Muscle of leg (tissue), 11 donors: ENCODE results near the gene SLX4IP. TPM values are rescaled to one million over a fixed set of nuclear protein-coding genes. Genes with fewer than 3 reads are reported as not detected.

Experiments
- DNase-seq: peaks from one replicate; pipeline ENCODE4 v3.0.0; 2013
- H3K27ac ChIP-seq: one replicate; pipeline ENCODE4 v1.5.1; 2013; ENCODE audit warnings: mild to moderate bottlenecking, low read length, control low read depth
- H3K27me3 ChIP-seq: one replicate; pipeline ENCODE4 v1.6.1; 2013; ENCODE audit warnings: low read length; ENCODE audit not compliant: control insufficient read depth, insufficient read depth
- H3K36me3 ChIP-seq: one replicate; pipeline ENCODE4 v1.6.1; 2013; ENCODE audit warnings: low read length; ENCODE audit not compliant: control insufficient read depth, insufficient read depth
- H3K4me1 ChIP-seq: one replicate; pipeline ENCODE4 v1.6.1; 2013; ENCODE audit warnings: low read length; ENCODE audit not compliant: control insufficient read depth, insufficient read depth
- H3K4me3 ChIP-seq: one replicate; pipeline ENCODE4 v1.5.1; 2013; ENCODE audit warnings: low read length, control low read depth
- H3K9me3 ChIP-seq: replicated peaks from 2 replicates; pipeline ENCODE4 v1.6.1; 2013; ENCODE audit warnings: low read depth, low read length; ENCODE audit not compliant: control insufficient read depth
- WGBS: methylation state at CpG from one replicate; pipeline ENCODE4 v1.1.5; 2013; ENCODE audit warnings: missing lambda C conversion rate; ENCODE audit not compliant: insufficient coverage; 5-methylcytosine and 5-hydroxymethylcytosine counted together
- polyA plus RNA-seq, 8 donors: library from polyadenylated mRNA; unstranded; fragments of 120-200 nt; gene quantifications; one replicate each; pipeline versions ENCODE4 v1.2.1 to v1.2.3, GENCODE V29; 2013; ENCODE audit warnings: inconsistent platforms in 1 of 8, low replicate concordance in 1 of 8; ENCODE audit not compliant: insufficient read length in 8 of 8, insufficient read depth in 1 of 8
- total RNA-seq: library from RNA; stranded (reverse); fragments of 120-200 nt; gene quantifications from one replicate; pipeline ENCODE4 v1.2.4, GENCODE V29; 2013

The SLX4IP gene
- total and polyA plus RNA-seq, 9 donors: 3.3 to 5.0 (median 4.4) TPM

DNA sequence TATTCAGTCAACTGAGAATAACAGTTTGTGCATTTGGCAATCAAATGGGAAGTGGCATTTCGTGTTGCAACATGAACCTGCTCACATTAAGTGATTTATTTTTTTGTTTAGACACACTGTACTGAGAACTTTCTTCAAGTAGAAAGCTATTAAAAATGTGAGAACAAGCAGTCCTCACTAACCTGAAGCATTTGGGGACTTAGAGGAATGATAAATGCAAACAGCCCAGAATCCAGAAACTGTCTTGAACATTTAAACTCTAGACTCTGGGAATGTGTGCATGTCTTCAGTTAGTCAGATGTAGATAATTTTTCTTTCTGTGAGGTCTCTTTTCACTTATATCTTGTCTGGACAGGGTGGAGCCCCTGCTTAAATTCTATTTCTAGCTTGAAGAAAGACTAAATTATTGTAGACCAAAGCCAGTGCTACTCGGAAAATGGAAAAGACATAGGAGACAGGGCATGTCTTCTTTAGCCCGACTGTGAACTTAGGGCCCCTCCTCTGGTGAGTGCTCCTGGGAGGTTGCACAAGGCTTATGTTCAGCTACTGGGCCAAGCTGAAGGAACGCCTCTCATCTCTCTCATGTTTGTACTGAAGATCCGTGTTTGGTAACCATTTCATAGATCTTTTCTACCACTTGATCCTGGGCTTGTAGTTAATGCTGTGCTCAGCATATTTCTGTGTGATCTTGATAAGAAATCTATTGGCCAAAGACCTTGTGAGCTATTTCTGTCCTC is 70.1 kb downstream of the SLX4IP start:
- Histone ChIP-seq H3K4me1 (peaks cover 31% of the 10 kb centered on the region), H3K4me3 (no peak overlapping the region), H3K27me3 (no peaks in the 10 kb centered on the region), H3K27ac (peak overlapping the region; percentile 80), H3K36me3 (no peaks in the 10 kb centered on the region), H3K9me3 (no peaks in the 10 kb centered on the region)
- DNase-seq: peak; percentile 92
- 21% methylated on average over 2 of the region's 5 CpGs for WGBS

DNA sequence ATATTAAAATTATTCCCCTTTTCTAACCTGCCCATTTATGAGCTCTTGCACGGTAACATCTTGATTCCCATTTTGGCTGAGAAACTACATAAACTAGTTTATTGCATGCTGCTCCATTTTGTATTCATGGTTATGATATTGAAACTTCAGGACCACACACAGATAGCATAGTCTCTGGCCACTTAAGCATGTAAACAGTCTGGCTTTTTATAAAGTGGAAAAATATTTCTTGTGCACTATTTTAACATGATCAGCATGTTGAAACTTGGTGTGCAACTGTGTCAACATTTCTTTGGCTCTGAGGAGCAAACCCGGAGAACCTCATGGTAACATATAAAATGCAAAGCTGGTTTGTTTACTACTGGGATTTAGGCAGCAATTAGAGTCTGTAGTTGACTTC is 70.7 kb downstream of the SLX4IP start:
- no peak overlapping the region for H3K4me3 ChIP-seq
- H3K4me1 ChIP-seq: peaks cover 31% of the 10 kb centered on the region
- H3K27ac ChIP-seq: peak overlapping the region; percentile 80
- no peaks in the 10 kb centered on the region for H3K36me3 ChIP-seq
- no peaks in the 10 kb centered on the region for H3K27me3 ChIP-seq
- peak; percentile 86 for DNase-seq
- no peaks in the 10 kb centered on the region for H3K9me3 ChIP-seq
- 40% methylated on average over 1 of the region's 2 CpGs for WGBS

DNA sequence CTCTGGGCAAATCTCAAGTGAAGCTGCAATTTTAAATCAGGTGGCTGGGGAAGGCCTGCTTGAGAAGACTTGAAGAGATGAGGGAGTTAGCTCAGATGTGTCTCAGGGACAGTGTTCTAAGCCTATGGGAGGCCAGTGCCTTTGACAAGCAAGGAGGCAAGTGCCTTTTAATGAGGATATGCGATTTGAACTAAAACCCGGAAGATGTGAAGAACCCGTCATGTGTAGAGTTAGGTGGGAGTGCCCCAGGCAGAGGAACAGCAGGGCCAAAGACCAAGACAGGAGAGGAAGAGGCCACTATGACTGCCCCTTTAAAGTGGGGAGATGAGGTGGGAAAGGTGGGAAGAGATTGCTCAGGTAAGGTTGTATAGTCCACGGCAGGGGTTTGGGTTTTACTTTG is 71.9 kb downstream of the SLX4IP start:
- WGBS: 93% methylated on average over 3 of the region's 4 CpGs
- no peak overlapping the region for H3K4me3 ChIP-seq
- H3K9me3 ChIP-seq: no peaks in the 10 kb centered on the region
- no peak for DNase-seq
- H3K4me1 ChIP-seq: peaks cover 38% of the 10 kb centered on the region
- no peak overlapping the region for H3K27ac ChIP-seq
- H3K27me3 ChIP-seq: no peaks in the 10 kb centered on the region
- H3K36me3 ChIP-seq: no peaks in the 10 kb centered on the region

DNA sequence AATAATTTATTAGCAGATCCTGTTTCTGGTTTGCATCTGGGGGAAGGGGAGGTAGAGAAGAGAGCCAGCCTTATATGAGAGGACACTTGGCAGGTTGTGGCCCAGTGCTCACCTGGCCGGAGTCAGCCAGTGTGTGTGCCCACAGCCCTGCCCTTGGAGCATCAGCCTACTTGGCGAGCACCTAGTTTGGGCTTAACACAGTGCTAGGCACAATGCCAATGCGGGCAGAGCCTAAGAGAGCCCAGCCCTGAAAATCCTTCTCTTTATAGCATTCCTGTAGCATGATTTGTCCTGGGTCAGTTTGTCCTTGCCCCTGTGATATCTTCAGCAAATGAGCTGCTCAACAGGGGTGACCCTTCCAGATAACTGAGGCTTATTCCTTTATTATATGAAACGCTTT is 73.0 kb downstream of the SLX4IP start:
- Histone ChIP-seq H3K4me1 (peaks cover 38% of the 10 kb centered on the region), H3K27me3 (no peaks in the 10 kb centered on the region), H3K4me3 (no peak overlapping the region), H3K27ac (peak overlapping the region; percentile 71), H3K36me3 (no peaks in the 10 kb centered on the region), H3K9me3 (no peaks in the 10 kb centered on the region)
- no peak for DNase-seq
- 80% methylated on average over 3 of the region's 4 CpGs for WGBS

DNA sequence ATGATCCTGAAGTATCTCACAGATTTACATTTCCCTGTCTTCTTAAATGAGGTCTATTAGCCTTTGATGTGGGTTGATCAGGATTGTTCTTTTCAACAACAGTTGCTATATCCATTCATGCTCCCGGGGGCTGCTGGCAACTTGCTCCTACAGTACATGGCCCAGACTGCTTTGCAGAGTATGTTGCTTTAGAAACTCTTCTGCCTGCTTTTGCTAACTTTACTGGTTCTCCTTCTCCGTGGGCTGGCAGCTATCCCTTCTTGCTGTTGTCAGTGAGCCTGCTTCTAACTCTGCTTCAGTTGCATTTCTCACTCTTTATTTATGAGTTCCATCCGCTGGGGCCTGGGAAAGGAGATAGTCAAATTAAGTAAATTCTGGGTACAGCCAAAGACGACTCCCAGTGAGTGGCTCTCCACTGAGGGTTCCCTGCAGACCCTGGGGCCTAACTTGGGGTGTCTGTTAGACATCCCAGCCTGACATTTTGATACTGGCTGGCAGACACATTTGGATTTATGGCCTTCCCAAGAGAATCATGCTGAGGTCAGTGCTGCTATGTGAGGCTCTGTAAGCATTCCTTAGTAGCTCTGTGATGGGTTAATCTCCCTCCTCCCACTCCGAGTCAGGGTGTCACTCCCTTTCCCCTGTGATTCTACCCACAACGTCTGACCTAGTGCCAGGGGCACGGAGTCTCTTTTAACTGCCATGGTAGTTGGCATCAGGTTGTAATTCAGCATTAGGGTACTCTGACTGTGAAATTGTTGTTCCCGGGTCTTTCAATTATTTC is 73.6 kb downstream of the SLX4IP start:
- Histone ChIP-seq H3K36me3 (no peaks in the 10 kb centered on the region), H3K4me1 (peaks cover 38% of the 10 kb centered on the region), H3K4me3 (no peak overlapping the region), H3K27me3 (no peaks in the 10 kb centered on the region), H3K27ac (peak overlapping the region; percentile 71), H3K9me3 (no peaks in the 10 kb centered on the region)
- DNase-seq: peak; percentile 83
- WGBS: 21% methylated on average over 3 of the region's 8 CpGs

DNA sequence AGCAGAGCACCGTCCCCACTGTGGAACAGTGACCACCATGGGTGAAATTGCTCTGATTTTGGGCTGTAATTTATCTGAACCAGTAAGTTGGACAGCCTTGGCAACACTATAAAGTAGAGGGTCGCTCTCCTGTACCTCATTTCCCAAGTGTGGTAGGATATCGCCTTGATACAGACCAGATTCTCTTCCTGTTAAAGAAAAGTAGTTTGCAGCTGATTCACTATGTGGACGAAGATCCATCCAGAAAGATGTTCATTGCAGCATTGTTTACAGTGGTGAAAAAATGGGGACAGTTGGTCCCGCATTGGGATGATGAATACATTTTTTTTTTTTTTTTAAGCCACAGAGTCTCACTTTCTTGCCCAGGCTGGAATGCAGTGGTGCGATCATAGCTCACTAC is 74.3 kb downstream of the SLX4IP start:
- no peaks in the 10 kb centered on the region for H3K27me3 ChIP-seq
- H3K4me3 ChIP-seq: no peak overlapping the region
- peak overlapping the region; percentile 71 for H3K27ac ChIP-seq
- H3K36me3 ChIP-seq: no peaks in the 10 kb centered on the region
- peaks cover 36% of the 10 kb centered on the region for H3K4me1 ChIP-seq
- 90% methylated on average over 2 of the region's 6 CpGs for WGBS
- no peak for DNase-seq
- H3K9me3 ChIP-seq: no peaks in the 10 kb centered on the region

DNA sequence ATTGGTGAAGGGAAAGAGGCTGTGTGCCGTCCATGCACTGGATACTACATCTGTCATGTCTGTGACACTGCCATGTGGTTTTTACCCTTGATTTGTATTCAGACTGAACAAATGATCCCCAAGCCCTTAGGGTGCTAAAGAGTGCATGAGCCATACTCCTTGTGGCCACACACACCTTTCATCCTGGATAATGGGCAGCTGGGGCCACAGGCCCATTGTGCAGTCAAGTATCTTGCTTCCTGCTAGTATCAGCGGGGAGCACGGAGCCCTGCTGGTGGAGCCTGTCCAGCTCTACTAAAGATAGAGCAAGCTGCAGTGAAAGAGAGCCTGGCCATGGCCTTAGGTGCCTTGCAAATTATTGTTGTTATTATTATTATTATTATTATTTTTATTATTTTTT is 75.1 kb downstream of the SLX4IP start:
- no peak overlapping the region for H3K27ac ChIP-seq
- H3K27me3 ChIP-seq: no peaks in the 10 kb centered on the region
- H3K4me1 ChIP-seq: peaks cover 32% of the 10 kb centered on the region

DNA sequence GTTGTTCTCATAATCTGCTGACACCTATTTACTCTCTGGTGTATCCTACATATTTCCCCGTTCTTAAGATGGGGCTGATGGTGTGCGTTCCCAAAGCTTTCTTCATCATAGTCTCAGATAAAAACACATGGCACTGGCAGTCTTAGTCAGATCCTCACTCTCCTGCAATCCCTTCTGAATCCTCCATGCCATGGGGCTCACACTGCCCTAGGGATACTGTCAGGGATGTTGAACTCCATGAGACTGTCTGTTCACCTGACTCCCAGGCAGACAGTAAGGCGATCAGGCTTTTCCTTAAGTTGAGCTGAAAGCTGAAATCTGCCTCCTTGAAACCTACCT is 76.0 kb downstream of the SLX4IP start:
- no peak for DNase-seq
- WGBS: 100% methylated on average over 1 of the region's 3 CpGs
- H3K9me3 ChIP-seq: no peaks in the 10 kb centered on the region
- peaks cover 29% of the 10 kb centered on the region for H3K4me1 ChIP-seq
- no peaks in the 10 kb centered on the region for H3K36me3 ChIP-seq
- no peak overlapping the region for H3K4me3 ChIP-seq
- no peaks in the 10 kb centered on the region for H3K27me3 ChIP-seq
- H3K27ac ChIP-seq: no peak overlapping the region

More for the DNA sequence above, 75.1 kb downstream of the SLX4IP start:
- WGBS: no CpG with 5 or more reads among the region's 3 CpGs
- no peaks in the 10 kb centered on the region for H3K9me3 ChIP-seq
- DNase-seq: no peak
- H3K4me3 ChIP-seq: no peak overlapping the region
- H3K36me3 ChIP-seq: no peaks in the 10 kb centered on the region

DNA sequence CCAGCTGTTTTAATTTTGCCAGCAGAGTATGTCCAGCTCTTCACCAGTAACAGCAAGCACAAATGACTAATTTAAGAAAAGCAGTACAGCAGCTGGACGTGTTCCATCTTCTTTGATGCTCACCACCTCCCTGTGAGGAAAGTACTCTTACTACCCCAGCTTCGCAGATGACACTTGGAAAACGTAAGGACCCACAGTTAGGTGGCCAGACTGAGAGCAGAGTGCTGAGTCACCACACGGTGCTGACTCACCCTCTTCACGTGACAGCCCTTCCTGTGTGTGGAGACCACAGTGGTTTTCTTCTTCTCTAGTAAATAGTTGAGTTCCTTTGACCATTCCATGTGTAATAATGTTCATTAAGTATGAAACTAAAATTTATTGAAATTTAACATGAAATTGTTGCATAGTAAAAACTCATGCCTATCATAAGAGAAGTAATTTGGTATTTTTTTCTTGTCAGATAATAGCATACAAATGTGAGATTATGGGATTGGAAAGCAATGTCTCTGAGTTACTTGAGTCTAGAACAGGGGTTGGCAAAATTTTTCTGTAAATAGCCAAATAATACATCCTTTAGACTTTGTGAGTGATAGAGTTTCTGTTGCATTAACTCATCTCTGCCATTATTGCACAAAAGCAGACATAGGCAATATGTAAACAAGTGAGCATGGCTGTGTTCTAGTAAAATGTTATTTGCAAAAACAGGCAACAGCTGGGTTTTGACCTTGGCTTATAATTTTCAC is 76.6 kb downstream of the SLX4IP start:
- H3K4me3 ChIP-seq: no peak overlapping the region
- H3K9me3 ChIP-seq: no peaks in the 10 kb centered on the region
- WGBS: 34% methylated on average over 3 of the region's 5 CpGs
- H3K4me1 ChIP-seq: peaks cover 27% of the 10 kb centered on the region
- H3K36me3 ChIP-seq: no peaks in the 10 kb centered on the region
- no peaks in the 10 kb centered on the region for H3K27me3 ChIP-seq
- H3K27ac ChIP-seq: no peak overlapping the region
- DNase-seq: peak; percentile 86

DNA sequence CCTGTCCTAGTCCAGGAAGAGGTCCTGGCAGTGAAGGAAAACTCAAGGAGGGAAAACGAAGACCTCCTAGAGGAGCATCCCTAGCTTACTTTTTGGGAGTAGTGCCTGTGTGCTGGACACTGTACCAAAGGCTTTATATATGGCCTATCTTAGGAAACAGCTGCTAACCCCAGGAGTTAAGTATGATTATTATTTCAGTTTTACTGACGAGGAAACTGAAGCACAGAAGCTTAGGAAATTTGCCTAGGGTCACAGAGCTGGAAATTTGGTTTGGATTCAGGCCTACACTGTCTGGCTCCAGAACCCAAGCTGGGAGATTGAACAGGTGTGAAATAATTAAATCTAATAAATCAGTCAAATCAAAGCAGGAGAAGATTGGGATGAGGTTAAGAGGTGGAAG is 78.0 kb downstream of the SLX4IP start:
- H3K9me3 ChIP-seq: no peaks in the 10 kb centered on the region
- 33% methylated on average over 1 of the region's 2 CpGs for WGBS
- H3K4me1 ChIP-seq: peaks cover 22% of the 10 kb centered on the region
- no peak overlapping the region for H3K4me3 ChIP-seq
- no peaks in the 10 kb centered on the region for H3K36me3 ChIP-seq
- no peaks in the 10 kb centered on the region for H3K27me3 ChIP-seq
- H3K27ac ChIP-seq: no peak overlapping the region
- DNase-seq: no peak
